Stimulated activated CD8-positive, alpha-beta memory T cell treated with anti-CD3 and anti-CD28 coated beads, Interleukin-4, amount 100 ng/mL, for 4 hours (primary cell): ENCODE data around the gene ADGRV1.
A peak's percentile ranks its signal among the peaks of the same experiment; 100 is the strongest.

Source experiments
- DNase-seq, 2 donors: peaks; one replicate each; pipeline ENCODE4 v3.0.0-alpha.2; 2020; ENCODE audit warnings: low read depth in 2 of 2, low spot score in 1 of 2

Gene ADGRV1

DNA sequence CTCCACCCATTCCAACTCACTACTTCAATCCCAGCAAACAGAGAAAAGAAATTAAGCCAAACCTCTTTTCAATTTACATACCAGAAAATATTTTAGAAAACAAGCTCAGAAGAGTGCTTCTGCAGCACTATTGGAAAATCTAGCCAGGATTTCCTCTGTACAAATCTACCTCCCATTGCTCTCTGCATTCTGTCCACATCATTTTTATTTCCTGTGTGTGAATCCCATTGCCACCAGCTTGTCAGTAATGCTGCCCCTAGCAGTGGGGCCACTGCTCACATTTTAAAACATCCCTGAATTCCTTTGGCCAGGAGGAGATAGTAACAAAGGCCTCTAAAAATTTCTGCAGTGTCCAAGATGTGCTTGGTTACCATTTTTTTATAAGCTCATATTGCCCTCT is 592.0 kb downstream of the ADGRV1 start:
- no peak for DNase-seq

DNA sequence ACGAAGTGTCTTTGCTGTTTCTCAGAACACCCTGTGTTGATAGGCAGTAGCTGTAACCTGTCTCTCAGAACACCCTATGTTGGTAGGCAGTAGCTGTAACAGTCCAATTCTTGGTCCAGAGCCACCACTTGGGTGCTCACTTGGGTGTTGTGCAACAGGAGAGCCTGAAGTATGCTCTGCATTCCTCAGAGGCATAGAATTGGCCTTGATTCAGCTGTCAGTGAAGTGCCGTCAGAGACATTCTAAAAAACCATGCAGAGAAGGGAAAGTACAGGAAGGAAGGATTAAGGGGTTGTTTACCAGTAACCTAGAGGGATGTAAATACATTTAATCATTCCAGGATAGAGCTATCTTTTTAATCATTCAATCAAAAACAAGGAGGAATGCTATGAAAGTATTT is 593.4 kb downstream of the ADGRV1 start:
- no peak for DNase-seq

DNA sequence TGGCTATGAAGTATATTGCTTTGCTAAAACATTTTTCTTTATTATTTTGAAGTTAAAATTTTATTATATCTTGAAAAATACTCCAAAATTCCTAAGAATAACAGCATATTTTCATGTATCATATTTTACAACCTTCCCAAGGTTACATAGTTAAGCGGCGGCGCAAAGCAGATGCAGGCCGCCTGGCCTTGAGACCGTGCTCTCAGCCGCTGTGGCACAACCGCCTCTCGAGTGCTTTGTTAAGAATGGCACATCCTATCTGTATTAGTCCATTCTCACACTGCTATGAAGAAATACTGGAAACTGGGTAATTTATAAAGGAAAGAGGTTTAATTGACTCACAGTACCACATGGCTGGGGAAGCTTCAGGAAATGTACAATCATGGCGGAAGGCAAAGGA is 595.7 kb downstream of the ADGRV1 start:
- no peak for DNase-seq

DNA sequence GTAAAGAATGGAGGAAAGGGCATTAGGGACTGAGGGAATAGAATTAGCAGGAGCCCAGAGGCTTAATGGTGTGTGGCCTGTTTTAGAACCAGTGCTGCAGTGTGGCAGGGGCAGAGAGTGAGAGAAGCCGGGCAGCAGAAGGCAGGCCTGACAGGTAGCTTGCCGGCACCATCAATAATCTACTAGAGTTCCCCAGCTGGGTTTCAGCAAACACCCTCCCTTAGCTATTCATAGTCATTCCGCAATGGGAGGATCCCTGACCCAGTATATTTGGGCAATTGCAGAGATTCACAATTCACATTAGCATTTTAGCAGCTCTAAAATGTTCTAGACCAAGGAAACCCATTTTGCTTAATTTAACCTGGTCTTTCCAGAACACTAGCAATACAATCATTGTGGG is 596.7 kb downstream of the ADGRV1 start:
- no peak for DNase-seq

DNA sequence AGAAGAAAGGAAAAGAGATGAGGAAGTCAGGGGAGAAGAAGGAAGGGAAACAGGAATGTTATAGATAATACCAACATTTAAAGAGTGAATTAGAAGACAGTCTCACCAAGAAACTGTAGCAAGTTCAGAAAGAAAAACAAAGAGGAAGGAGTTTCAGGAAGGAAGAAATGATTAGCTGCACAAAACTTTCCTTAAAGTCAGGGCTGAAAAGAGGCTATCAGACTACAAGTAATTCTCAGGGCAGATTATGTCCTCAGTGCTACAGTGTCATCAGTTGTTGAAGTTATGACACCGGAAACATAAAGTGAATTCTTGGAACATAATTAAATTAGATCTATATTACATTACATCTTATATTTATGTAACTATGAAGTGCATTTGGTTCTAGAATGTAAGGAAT is 597.6 kb downstream of the ADGRV1 start:
- DNase-seq: no peak

DNA sequence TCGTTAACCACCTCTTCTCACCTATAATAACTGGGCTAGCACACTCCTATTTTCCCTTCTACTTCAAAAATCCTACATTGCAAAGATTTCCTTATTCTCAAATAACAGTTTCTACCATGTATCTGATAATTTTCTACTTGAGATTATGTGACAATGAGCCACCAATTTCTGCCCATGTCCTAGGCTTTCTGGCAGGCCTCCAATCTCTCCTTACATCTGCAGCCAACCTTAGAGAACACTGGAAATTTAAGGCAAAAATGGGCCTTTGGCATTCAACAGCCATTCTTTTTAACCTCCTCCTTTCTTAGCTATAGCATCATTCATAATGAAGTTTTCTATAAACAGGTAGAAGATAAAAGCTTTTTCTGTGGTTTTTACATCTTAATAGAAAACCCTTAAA is 599.4 kb downstream of the ADGRV1 start:
- DNase-seq: no peak

DNA sequence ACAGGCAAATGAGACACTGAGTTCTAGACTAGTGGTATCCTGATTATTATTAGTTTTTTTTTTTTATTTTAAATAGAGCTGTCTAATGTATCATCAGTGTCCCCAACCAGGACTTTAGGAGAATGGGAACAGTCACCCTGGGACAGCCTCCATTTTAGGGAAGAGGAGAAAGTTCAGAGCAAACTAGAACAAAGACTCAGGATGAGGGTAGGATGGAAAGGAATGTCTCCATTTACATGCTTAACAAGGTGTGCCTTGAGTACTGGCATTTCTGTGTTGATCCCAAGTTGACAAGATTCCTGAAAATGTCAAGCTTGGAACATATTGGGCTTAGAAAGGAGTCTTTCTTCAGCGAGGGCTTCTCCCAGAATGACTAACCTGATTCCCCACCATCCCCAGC is 601.0 kb downstream of the ADGRV1 start:
- DNase-seq: no peak

DNA sequence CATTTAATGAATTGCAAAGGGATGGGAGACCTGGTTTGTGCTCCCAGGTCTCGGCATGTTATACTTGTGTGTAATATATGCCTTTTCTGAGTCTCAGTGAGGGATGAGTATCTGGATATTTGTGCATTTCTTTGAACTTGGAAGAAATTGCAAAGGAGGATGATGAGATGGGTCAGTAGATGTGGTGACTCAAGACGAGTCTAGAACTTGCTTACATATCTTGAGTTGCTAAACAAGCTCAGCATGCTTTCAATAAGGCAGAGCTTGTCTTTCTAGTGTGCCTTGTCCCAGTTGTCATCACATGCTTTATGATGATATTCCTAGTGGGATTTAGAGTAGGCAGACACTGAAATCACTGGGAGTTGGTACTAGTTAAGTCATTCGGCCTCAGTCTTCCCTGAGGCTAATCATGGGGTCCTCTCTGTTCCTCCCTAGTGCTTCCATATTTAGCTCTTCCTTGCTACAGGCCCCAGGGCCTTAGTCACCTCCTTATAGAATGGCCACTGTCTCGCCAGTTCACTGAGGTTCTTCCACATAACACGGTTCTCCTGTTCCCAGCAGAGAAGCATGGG is 602.2 kb downstream of the ADGRV1 start:
- no peak for DNase-seq

DNA sequence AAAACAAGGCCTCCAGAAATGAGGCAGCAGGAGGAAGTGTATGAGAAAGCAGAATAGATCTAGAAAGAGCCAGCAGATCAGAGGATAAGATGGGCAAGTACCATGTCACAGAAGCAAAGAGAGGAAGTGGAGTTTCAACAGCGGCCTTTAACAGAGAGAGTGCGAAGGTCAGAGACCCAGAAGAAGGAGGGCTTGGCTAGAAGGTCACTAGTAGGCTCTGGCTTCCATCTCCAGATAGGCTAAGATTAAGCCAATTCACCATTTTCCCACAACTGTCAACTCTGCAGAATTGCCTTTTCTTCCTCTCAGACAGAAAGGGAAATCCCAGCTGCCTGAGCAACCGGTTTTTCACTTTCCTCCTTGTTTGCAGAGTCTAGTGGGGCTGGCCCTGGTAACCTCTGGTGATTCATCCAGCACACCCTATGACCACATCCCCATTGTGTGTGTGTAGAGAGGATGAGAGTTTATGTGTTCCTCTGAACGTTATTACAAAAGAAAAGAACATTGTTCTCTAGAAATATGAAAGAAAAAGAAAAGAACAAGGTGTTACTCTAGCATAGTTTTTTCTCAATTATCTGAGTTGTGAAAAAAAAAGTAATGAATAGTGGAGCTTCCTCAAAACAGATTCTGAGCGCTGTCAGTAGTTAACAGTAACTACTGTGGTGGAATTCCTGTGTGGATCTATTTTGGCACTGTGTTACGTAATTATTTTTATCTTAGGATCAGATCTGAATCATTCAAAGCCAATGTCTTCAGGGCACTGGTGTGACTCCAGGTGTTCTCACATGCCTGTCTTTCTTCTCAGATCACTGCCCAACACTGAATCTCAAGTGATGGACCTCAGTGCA is 604.2 kb downstream of the ADGRV1 start:
- DNase-seq: peak; percentile 17 to 39

DNA sequence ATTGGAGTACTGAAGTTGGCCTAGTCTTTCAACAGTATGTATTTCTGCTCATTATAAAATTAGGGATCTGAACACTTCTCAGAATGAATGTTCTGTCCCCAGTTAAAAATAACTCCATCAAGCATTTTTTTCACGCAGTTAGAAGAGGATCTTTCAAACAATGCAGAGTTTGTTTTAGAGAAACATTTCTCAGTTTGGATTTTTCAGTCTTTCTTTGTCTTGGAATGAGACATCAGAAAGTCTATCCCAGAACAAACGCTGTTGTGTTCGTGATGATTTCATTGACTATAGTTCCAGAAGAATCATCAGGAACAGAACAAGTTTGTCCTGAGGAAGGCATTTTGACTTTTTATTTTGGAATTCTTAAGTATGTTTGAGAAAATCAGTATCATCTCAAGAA is 605.8 kb downstream of the ADGRV1 start:
- no peak for DNase-seq

DNA sequence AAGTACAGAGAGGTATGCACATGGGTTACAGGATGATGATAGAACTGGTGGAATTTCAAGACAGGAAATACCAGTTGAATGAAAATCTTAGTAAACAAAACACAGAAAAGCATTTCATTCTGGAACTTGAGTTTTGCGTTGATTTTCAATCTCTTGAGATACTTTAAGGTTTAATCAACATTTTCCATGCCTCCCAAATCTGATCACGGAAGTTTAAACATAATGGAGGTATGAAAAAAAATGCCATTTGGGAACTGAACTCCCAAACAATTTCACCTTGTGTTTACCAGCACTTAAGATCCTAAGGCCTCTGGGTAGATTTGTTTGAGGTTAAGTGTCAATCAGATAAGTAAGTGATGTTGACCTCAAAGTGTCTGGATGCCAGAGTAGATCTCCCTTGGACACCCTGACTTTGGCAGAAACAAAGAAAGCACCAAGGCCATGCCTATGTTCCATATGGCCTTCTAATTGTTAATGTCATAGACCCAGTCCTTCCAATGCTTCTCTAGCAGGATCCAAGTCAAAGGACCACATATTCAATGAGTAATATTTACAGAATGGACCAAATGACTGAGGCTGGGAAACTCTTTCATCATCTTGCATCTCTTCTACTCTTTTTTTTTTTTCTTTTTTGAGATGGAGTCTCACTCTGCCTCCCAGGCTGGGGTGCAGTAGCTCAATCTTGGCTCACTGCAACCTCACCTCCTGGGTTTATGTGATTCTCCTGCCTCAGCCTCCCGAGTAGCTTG is 607.6 kb downstream of the ADGRV1 start:
- no peak for DNase-seq

DNA sequence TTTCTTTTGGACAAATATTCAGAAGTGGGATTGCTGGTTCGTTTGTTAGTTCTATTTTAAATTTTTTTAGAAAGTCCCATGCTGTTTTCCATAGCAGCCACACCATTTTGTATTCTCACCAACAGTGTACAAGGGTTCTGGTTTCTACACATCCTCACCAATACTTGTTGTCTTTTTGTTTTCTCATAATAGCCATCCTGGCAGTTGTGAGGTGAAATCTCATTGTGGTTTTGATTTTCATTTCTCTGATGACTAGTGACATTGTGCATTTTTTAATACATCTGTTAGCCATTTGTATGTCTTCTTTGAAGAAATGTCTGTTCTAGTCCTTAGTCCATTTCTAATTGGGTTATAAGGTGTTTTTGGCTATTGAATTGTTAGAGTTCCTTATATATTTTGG is 610.3 kb downstream of the ADGRV1 start:
- DNase-seq: no peak

DNA sequence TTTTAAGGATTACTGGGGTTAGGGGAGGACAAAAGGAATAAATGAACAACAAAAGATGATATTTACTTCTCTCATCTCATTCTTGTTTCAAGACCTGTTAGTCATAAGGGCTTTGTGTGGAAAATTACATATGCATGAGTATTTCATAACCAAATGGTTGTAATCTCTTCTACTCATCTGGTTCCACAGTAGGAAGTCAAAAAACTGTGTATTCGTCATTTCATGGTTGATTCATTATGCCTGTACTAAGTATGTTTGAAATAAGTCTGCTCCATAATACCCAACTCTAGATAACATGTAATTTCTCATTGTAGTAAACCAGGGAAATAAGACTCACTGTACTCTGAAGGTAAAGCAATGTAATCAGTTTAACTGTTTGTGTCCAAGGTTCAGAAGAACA is 611.7 kb downstream of the ADGRV1 start:
- DNase-seq: no peak

DNA sequence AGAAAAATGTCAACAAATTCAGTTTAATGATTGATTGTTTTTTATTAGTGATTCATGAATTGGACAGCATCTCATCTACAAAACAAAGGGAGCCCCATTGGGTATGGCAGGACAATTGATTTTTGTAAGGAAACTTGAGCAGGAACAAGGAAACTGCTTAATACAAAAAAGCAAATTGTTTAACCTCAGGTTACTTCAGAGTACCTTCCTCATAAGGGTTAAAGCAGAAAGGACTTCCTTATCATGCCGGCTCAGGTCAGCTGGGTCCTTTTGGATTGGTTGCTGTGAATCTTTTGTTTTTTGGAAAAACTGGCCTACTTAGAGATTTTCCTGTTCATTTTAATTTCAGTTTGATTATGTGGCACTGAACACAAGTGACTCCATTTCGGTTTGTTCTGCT is 612.7 kb downstream of the ADGRV1 start:
- DNase-seq: no peak

DNA sequence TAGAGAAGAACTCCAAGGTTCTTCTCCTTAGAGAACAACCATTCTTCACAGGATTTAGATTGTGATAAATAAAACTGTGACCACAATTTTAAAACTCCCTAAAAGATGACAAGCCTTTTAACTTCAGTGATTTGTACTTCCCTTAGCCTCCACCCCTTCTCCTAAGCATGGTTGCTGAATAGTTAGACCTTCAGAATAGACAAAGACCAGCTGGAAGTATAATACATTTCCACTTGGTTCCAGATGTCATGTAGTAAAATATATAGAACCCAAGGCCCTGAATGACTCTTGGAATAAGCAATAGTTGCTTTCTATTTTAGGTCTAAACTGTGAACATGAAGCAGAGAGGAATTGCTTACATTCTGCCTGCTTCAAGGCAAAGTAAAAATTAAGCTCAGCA is 615.8 kb downstream of the ADGRV1 start:
- DNase-seq: no peak

DNA sequence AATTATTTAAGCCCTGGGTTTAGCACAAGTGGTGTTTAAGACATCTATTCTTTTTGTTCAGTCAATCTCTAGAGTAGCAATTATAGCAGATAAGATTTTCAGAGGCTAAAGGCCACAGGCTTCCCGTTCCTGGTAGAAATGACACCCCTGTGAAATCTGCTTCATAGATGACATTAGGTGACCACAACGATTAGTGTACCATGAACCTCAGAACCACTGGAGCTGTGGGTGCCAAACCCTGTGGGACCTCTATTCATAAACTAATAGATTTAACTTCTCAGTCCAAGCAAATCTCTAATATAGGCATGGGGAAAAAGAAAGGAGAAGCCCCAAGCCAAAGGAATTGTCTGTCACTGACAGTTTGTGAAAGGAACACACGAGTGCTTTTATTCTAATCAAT is 617.1 kb downstream of the ADGRV1 start:
- DNase-seq: no peak

DNA sequence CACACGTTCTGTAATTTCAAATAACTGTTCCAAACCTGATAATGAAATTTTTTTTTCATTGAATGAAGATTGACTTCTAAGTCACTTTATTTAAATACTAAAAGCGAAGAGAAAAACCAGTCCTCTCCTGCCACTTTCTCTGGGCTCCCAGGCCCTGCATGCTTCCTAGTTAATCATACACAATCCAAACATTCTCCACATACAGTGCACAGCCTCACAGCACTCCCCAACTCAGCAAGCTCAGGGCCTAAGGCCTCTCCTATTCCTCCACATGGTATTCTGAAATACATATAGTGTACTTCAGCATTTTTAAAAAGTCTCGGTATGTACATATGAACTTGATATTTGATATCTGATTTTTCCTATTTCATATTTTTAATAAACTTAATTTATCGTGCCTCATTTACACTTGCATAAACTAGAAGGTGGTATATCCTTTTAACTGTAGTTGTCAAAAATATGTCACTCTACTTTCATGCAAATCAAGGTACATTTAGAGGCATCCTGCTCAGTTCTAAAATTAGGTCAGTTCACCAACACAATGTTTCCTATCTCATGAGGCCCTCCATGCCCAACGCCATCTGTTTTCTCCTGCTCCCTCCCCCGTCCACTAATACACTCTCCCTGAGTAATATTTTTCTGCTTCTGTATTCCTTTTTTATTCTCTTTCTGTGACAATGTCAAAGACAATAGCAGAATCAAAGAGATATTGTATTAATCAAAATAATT is 617.9 kb downstream of the ADGRV1 start:
- no peak for DNase-seq

DNA sequence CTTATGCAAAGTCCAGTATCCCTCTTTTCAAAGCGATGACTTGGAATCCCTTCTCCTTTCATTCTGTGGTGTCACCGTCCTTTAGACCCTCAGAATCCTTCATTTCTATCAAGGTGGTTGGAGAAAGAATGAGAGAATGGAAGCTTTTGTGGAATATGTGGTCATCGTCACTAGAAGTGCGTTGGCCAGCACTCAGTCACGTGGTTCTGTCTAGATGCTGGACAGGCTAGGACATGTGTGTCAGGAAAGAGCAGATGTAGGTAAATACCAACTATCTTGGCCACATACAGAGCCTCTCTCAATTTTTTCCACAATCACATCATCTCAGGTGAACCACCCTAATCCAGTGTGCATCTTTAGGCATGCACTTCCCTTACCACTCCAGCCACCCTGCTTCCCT is 618.5 kb downstream of the ADGRV1 start:
- no peak for DNase-seq

DNA sequence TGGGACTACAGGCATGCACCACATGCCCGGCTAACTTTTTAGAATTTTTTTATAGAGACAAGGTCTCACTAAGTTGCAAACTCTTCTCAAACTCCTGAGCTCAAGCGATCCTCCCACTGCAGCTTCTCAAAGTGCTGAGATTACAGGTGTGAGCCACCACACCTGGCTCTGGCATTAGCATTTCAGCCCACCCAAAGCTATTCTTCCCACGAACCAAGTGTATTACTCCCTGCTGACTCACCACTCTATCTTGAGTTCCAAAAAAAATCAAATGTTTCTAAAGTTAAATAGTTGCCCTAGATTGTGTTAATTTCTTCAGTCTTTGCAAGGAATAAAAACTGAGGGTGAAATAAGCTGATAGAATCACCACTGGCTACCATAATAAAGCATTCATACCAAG is 619.0 kb downstream of the ADGRV1 start:
- no peak for DNase-seq

DNA sequence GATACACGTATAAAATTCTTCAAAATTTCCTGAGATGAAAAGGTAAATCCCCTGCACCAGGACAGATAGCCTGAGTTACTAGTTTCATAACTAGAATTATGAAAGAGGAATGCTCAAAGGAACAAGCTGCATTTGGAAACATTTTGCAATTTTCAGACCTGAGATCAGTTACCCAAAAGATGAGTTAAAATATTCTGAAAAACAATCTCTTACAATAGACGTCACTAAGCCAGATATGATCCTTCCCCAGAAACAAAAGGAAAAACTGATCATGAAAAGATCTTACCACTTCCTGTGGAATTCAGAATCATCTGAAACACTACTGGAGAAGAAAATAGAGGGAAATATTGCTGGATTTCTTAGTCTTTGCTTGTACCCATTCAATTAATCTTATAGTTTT is 619.9 kb downstream of the ADGRV1 start:
- no peak for DNase-seq

DNA sequence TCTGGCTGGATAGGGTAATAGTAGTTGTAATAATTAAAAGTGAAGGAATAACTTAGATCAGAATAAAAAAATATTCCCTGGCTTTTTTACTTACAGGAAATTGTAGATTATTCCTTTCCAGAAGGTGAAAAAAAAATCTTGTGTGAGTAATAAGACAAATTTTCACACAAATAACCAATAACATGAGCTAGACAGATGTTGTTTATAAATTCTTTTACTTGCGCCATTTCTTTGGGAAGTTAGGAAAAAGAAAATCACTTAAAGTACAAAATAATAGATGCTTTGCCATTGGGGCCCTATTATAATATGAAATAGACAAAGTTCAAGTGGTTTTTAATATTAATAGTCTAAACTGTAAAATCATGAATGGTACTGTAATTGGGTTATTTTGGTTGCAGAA is 620.4 kb downstream of the ADGRV1 start:
- no peak for DNase-seq

DNA sequence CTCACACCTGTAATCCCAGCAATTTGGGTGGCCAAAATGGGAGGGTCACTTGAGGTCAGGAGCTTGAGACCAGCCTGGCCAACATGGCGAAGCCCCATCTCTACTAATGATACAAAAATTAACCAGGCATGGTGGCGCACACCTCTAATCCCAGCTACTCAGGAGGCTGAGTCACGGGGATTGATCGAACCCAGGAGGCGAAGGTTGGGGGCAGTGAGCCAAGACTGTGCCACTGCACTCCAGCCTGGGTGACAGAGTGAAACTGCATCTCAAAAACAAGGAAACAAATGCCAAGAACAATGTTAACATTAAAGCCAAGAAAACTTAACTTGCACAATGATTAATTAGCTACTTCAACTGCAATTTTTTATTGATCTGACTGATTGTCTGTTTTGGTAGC is 621.9 kb downstream of the ADGRV1 start:
- no peak for DNase-seq
